Stimulated activated CD4-positive, alpha-beta T cell treated with anti-CD3 and anti-CD28 coated beads, Interleukin-15, amount 100 ng/mL, for 48 hours (primary cell): ENCODE measurements around the gene KRTAP5-9.
"Not testable (repeated sequence)": the region's sequence is repeated elsewhere in the genome, so short reads cannot be mapped to it uniquely, and the experiment has no call there.

ENCODE experiments used
- DNase-seq, 2 donors: peaks; one replicate each; pipeline ENCODE4 v3.0.0-alpha.2; 2020; ENCODE audit warnings: low read depth in 2 of 2

Gene KRTAP5-9

DNA sequence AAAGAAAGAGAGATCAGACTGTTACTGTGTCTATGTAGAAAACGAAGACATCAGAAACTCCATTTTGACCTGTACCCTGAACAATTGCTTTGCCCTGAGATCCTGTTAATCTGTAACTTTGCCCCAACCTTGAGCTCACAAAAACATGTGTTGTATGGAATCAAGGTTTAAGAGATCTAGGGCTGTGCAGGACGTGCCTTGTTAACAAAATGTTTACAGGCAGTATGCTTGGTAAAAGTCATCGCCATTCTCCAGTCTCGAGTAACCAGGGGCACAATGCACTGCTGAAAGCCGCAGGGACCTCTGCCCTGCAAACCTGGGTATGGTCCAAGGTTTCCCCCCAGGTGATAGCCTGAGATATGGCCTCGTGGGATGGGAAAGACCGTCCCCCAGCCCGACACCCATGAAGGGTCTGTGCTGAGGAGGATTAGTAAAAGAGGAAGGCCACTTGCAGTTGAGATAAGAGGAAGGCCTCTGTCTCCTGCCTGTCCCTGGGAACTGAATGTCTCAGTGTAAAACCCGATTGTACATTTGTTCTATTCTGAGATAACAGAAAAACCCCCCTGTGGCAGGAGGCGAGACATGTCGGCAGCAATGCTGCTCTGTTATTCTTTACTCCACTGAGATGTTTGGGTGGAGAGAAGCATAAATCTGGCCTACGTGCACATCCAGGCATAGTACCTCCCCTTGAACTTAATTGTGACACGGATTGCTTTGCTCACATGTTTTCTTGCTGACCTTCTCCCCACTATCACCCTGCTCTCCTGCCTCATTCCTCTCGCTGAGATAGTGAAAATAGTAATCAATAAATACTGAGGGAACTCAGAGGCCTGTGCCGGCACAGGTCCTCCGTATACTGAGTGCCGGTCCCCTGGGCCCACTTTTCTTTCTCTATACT, 13.3 kb upstream of the KRTAP5-9 start:
- DNase-seq = not testable (repeated sequence)

DNA sequence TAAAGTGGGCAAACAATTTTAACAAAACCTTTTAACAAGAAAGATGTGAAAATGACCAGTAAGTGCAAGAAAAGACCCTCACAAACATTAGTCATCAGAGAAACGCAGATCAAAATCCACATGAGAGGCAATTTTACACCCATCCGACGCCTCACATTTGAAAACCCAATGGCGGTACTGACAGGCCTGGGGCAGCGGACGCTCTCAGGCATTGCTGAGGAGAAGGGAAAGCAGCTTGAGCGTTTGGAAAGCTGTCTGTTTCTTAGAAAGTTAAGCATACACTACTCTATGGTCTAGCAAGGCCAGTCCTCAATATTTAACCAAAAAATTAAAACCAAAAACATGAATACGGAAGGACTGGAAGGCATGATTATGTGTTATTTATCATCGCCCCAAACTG, 12.4 kb upstream of the KRTAP5-9 start:
- no peak for DNase-seq

DNA sequence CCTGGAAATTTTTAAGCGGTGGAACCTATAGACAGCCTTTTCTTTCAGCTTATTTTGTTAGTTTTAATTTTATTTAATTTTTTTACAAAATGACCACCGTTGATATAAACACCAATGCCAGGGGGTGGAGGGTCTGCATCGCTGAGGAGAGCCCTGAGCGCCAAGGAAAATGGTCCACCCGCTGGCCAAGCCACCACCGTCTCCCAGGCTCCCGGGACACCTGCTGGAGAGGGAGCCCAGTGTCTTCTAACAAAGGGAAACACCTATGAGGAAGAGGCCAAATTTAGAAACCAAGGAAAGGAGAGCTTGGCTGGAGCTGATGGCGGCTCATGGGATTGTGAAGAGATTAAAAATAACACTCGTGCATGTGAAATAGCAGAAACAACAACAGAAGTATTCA, 10.7 kb upstream of the KRTAP5-9 start:
- DNase-seq = no peak

DNA sequence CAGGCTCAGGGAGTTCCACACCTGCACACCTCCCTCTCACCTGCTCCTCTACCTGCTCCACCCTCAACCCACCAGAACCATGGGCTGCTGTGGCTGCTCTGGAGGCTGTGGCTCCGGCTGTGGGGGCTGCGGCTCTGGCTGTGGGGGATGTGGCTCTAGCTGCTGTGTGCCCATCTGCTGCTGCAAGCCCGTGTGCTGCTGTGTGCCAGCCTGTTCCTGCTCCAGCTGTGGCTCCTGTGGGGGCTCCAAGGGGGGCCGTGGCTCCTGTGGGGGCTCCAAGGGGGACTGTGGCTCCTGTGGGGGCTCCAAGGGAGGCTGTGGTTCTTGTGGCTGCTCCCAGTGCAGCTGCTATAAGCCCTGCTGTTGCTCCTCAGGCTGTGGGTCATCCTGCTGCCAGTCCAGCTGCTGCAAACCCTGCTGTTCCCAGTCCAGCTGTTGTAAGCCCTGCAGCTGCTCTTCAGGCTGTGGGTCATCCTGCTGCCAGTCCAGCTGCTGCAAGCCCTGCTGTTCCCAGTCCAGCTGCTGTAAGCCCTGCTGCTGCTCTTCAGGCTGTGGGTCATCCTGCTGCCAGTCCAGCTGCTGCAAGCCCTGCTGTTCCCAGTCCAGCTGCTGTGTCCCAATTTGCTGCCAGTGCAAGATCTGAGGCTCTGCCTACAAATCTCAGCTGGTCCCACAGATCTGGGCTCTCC, 10.1 kb upstream of the KRTAP5-9 start, which contains the start of gene KRTAP5-8:
KRTAP5-8 (plus strand) TSS at position 49 of the 689 bp plus-strand sequence; CDS start at position 80, 31 bp downstream.
- not testable (repeated sequence) for DNase-seq

DNA sequence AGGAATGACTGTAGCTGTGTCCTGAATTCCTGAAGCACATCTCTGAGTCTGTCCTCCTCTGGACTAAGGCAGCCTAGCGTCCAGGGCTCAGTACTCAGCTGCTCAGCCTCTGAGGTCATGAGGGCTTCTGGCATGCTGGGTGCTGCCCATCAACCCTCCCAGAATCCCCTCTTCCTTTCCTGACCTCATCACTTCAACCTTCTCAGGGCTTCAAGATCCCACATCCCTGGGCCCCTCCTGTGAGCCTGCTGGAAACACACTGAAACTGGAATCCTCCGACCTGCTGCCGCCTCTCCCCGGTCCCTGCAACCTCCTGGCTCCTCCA, 9.6 kb upstream of the KRTAP5-9 start:
- no peak for DNase-seq

DNA sequence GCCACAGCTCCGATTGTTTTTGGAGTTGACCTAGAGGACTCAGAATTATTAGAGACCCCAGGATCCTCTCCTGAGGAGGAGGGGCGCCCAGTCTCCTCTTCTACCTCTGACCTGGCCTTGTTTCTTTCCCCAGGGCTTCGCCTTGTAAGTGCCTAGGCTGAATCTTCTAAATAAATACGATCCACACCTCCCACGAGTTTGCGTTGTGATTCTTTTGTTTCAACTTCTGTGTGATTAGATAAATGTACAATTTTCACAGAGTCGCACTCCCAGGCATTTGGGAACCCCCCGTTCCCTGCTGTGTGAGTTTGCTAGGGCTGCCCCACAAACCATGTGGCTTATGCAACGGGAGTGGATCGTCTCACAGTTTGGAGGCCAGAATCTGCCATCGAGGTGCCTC, 9.2 kb upstream of the KRTAP5-9 start:
- DNase-seq = no peak

DNA sequence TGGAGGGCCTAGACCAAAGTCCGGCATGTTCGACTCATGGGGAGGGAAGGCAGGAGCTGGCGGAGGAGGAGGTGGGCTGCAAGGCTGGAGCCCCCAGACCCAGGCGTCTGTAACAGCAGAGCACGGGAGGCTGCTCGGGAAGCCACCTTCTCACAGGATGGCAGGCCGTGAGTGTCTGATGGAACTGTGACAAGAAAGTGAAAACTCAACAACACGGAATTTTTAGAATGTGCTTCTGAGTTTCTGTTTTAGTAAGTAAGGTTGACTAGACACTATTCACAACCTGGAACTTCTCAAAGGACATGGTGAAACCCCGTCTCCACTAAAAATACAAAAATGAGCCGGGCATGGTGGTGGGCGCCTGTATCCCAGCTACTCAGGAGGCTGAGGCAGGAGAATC, 8.2 kb upstream of the KRTAP5-9 start:
- not testable (repeated sequence) for DNase-seq

DNA sequence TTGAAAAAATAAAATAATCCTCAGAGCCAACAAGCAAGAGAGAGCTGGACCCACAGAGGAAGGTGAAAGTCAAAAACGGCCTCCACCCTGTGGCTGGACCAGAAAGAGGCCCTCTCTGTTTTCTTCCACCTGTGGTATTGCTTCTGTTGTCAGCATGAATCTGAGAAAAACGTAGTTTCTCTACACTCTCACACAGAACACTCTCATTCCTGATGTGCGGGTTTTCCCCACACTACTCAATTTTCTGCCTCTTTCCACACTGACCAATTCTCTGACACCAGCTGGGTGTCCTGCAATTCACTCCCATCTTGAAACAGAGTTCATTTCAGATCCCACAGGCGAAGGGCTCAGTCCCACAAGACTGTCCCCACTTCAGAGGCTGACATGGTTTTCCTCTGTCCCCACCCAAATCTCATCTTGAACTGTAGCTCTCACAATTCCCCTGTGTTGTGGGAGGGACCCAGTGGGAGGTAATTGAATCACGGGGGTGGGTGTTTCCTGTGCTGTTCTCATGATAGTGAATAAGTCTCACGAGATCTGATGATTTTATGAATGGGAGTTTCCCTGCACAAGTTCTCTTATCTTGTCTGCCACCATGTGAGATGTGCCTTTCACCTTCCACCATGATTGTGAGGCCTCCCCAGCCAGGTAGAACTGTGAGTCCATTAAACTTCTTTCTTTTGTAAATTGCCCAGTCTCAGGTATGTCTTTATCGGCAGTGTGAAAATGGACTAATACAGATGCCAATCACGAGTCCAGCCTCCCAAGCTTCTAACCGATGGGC, 7.5 kb upstream of the KRTAP5-9 start:
- DNase-seq = not testable (repeated sequence)

DNA sequence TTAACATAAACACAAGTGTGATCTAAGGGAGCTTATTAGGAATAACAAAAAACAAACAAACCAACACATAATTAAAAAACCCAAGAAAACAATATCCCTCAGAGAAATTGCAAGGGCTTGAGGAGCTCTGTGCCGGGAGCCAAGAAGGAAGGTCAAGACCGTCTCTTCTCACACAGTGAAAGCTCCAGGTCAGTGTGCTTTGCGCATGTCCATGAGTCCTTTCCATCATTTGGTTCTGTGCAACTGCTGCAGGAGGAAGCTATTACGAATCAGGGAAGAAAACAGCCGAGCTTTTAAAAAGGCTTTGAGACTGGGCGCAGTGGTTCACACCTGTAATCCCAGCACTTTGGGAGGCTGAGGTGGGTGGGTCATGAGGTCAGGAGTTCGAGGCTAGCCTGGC, 5.8 kb upstream of the KRTAP5-9 start:
- no peak for DNase-seq

DNA sequence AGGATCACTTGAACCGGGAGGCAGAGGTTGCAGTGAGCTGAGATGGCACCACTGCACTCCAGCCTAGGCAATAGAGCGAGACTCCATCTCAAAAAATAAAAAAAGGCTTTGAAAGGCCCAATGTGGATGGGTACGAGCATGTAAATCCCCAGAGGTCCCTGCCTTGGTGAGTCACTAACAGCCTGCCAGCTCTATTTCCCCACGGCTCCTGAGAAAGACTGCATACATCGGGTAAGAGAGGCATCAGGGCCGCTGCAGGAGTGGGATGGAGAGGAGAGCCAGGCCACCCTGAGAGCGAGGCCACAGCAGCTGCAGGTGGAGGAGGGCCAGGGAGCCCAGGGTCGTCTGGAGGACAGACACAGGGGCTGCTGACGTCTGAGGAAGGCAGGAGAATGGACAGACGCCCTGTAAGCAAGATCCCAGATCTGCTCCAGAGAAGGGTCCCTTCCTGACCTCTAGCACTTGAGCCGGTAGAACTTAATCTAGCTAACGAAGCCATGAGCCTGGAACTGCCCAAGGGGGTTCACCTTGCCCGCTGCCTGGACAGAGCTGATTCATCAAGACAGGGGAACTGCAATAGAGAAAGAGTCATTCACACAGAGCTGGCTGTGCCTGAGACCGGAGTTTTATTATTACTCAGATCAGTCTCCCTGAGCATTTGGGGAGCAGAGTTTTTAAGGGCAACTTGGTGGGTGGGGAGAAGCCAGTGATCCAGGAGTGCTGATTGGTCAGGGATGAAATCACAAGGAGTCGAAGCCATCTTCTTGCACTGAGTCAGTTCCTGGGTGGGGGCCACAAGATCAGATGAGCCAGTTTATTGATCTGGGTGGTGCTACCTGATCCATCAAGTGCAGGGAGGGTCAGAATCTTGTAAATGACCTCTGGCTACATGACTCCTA, 5.1 kb upstream of the KRTAP5-9 start:
- DNase-seq = peak in 1 of 2 donors; percentile 10

DNA sequence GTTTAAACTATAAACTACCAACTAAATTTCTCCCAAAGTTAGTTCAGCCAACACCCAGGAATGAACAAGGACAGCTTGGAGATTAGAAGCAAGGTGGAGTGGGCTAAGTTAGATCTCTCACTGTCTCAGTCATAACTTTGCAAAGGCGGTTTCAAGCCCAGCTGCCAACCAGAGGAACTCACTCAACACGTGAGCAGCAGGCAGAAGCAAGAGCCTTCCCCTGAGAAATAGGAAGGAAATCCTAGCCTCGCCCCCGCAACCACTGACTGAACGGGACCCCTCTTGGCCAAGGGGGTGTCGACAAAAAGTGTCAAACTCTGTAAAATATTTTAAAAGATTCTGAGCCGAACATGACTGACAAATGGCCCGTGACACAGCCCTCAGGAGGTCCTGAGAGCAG, 4.4 kb upstream of the KRTAP5-9 start:
- DNase-seq = no peak

DNA sequence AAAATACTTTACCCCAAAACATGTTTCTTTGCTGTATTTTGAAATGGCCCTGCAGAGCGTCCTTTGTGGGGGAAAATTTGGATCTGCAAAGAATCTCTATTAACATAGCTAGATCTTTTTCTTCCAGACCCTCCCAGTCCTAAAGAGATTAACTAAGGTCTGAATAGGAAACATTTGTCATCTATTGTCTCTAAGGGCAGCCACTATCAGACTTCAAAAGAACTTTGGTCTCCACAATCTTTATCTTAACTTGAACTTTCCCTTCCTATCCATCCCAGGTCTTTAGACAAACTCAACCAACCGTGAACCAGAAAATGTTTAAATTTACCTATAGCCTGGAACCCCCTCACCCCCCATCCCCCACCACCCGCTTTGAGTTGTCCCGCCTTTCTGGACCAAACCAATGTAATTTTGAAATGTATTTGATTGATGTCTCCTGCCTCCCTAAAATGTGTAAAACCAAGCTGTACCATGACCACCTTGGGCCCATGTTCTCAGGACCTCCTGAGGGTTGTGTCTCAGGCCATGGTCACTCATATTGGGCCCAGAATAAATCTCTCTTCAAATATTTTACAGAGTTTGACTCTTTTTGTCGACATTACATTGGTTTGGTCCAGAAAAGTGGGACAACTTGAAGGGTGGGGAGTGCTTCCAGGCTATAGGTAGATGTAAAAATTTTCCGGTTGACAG, 3.5 kb upstream of the KRTAP5-9 start:
- DNase-seq = no peak

DNA sequence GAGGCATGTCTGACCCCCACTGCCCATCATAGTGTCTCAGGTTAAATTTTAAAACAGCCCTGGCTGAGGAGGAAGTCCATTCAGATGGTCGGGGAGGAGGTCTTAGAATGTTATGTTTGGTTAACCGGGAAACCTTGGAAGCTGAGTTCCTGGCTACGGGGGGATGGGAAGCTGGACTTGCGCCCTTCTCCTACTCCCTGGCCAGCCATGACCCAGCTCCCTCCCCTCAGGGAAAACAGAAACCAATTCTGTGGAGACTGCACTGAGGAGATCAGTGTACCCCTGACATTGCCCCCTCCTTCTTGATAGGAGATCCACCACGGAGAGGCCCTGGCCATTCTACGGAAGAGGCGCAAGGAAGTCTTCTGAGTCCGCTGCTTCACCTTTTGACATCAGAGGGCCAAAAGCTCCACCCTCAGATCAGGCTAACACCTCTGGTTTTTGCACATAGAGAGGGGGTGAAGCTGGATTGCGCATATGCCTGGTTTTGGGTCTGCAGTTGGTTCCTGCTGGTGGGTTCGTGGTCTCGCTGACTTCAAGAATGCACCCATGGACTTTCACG, 2.7 kb upstream of the KRTAP5-9 start:
- no peak for DNase-seq

DNA sequence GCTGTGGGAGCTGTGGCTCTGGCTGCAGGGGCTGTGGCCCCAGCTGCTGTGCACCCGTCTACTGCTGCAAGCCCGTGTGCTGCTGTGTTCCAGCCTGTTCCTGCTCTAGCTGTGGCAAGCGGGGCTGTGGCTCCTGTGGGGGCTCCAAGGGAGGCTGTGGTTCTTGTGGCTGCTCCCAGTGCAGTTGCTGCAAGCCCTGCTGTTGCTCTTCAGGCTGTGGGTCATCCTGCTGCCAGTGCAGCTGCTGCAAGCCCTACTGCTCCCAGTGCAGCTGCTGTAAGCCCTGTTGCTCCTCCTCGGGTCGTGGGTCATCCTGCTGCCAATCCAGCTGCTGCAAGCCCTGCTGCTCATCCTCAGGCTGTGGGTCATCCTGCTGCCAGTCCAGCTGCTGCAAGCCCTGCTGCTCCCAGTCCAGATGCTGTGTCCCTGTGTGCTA, 514 bp downstream of the KRTAP5-9 start:
- no peak for DNase-seq

DNA sequence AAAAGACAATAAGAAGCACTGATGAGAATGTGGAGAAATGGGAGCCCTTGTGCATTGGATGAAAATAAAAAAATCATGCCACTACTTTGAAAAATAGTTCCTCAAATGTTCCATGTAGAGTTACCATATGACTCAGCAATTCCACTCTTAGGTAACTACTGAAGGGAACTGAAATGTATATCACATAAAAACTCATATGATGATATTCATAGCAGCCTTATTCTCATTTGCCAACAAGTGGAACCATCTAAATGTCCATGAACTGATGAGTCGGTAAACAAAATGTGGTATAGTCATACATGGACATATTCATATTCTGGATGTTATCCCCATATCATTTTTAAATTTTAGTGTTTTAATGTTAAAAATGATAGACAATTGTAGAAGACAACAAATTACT, 3.5 kb downstream of the KRTAP5-9 start:
- DNase-seq = no peak

DNA sequence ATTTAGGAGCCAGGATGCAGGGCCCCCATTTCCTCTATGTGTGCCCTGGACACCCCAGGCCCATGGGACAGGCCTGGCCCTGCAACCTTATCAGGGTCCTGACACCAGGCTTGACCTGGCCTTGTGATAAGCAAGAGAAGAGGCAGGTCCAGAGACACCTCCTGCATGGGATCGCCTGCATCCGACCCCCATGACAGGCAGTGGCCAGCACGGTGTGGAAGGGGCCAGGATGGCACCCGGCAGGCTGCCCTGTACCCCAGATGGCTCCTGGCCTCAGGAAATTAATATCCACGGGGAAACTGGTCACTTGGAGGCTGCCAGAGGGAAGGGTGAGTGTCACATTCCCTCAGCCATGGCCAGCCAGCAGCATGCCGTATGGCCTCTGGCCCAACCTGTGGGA, 6.8 kb downstream of the KRTAP5-9 start:
- no peak for DNase-seq

DNA sequence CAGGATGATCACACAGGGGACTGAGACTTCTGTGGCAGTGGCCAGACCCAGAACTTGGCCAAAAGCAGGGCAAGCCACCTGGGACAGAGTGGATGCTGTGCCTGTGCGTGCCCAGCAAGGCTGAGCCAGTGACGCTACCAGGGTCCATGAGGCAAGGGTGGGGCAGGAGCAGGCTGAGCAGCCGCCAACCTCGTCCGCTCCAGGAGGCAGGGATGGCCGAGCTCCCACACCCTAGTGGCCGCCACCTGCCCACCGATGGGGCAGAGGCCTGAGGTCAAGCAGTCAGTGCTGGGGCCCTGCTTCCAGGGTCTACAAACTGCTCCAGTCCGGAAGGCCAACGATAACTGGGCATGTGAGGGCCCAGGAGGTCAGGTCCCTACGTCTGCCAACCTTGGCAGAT, 7.3 kb downstream of the KRTAP5-9 start:
- DNase-seq = no peak

DNA sequence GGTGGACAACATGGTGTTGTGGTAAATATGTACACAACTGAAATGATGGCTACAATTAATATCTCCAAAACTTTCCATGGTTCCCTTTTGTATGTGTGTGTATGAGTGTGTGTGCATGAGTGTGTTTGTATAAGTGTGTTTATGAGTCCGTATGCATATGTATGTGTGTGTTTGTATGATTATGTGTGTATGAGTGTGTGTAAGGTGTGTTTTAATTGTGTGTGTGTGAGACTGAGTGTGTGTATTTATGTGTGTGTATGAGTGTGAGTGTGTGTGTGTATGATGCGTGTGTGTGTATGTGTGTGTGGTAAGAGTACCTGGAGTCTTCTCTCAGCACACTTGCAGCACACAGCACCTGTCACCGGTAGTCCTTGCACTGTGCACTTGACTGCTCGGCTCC, 7.8 kb downstream of the KRTAP5-9 start:
- DNase-seq = no peak

DNA sequence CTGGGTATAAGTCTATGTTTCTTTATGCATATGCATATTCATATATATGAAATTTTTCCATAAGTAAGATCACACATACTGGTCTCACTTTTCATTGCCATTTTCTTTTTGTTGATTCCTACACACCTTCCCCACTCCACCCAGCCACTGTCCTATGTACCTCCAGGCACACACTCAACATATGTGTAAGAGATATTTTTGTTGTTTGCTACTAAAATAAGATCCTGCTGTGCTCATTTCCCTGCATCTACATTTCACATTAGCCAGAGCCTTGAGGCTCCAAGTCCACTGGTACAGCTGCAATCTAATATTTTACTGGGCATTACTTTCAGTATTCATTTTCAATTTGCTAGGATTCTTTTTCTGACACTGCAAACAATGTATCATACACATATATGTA, 9.0 kb downstream of the KRTAP5-9 start:
- no peak for DNase-seq

DNA sequence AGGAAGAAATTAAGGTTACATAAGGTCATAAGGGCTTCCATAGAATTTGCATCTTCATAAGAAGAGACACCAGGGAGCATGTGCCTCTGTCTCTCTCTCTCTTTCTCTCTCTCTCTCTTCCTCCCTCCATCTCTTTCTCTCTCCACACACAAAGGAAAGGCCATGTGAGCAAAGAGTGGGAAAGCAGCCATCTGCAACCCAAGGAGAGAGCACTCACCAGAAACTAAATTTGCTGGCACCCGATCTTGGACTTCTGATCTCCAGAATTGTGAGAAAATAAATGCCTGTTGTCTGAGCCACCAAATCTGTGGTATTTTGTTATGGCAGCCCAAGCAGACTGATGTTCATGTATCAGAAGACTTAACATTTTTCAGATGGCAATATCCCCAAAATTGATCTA, 10.8 kb downstream of the KRTAP5-9 start:
- no peak for DNase-seq
